ENCODE results near the gene SLC5A4. TPM values are rescaled to one million over a fixed set of nuclear protein-coding genes. Genes with fewer than 3 reads are reported as not detected.

The SLC5A4 gene
- total RNA-seq, 1 experiment from 2014 or later = 0.22 TPM

DNA sequence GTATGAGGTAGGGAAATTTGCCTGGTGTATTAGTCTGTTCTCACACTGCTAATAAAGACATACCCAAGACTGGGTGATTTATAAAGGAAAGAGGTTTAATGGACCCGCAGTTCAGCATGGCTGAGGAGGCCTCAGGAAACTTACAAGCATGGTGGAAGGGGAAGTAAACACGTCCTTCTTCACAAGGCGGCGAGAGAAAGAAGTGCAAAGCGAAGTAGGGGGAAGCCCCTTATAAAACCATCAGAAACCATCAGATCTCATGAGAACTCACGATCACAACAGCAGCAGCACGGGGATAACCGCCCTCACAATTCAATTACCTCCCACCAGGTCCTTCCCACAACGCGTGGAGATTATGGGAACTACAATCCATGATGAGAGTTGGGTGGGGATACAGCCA, 38.2 kb downstream of the SLC5A4 start (continued):
- TF ChIP-seq, protein P1, sequence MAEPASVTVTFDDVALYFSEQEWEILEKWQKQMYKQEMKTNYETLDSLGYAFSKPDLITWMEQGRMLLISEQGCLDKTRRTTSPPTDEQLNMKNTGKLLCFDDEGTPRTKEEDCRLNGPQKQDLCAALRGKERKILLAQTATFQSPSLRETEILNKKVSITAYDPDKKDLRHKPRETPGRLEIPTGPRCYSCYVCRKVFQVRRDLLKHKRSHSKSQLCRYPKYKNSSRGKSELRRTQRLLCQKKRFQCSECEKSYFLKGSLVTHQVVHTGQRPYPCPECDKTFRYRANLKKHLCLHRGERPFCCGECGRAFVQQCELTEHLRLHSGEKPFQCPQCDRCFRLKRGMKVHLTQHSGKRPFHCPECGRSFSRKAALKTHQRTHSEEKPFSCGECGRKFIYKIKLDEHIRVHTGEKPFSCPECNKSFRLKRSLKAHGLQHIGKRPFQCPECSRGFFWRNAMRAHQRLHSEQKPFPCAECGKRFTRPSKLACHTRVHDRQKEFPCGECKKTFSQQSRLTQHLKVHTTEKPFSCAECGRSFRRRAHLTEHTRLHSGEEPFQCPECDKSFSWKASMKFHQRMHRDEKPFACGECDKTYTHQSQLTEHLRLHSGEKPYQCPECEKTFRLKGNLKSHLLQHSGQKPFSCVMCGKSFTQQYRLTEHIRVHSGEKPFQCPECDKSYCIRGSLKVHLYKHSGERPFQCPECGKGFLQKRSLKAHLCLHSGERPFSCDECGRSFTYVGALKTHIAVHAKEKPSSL (CRISPR knock-in tag; conservative IDR thresholded peaks at IDR 0.05) = no peak
- no peak for TF ChIP-seq ETV6 (CRISPR knock-in tag; IDR thresholded peaks at IDR 0.05)

- H3K36me3 Mint-ChIP-seq = no peaks in the 10 kb centered on the region; the same call in 1 of the 2 replicates
- DNase-seq (ENCODE audit: low spot score) = no peak
- H3K4me1 Mint-ChIP-seq = peaks cover 22% of the 10 kb centered on the region
- CTCF ChIA-PET = interaction anchor here (1.2 to 1.8 kb wide), 2 partner anchors 9 to 241 kb away, joined by 6 to 7 read pairs; no protein-coding TSS in a partner anchor
- H3K4me3 Mint-ChIP-seq = no peak overlapping the region
- no peaks in the 10 kb centered on the region for H3K9me3 Mint-ChIP-seq
- TF ChIP-seq ZNF138 (CRISPR knock-in tag; conservative IDR thresholded peaks at IDR 0.05) (no peak), ZNF219 (CRISPR knock-in tag; IDR thresholded peaks at IDR 0.05; ENCODE audit: borderline replicate concordance) (no peak), ZNF532 (CRISPR knock-in tag; IDR thresholded peaks at IDR 0.05; ENCODE audit: borderline replicate concordance) (no peak), NFYB (CRISPR knock-in tag; conservative IDR thresholded peaks at IDR 0.05; ENCODE audit: low read depth) (no peak), ZNF396 (CRISPR knock-in tag; IDR thresholded peaks at IDR 0.05; ENCODE audit: borderline replicate concordance) (no peak), JUN (CRISPR knock-in tag; IDR thresholded peaks at IDR 0.05) (no peak), CDX4 (CRISPR knock-in tag; IDR thresholded peaks at IDR 0.05; ENCODE audit: borderline replicate concordance) (no peak), ZNF416 (CRISPR knock-in tag; IDR thresholded peaks at IDR 0.05) (no peak), PRRX2 (CRISPR knock-in tag; IDR thresholded peaks at IDR 0.05) (no peak)
- TF ChIP-seq, protein P2, sequence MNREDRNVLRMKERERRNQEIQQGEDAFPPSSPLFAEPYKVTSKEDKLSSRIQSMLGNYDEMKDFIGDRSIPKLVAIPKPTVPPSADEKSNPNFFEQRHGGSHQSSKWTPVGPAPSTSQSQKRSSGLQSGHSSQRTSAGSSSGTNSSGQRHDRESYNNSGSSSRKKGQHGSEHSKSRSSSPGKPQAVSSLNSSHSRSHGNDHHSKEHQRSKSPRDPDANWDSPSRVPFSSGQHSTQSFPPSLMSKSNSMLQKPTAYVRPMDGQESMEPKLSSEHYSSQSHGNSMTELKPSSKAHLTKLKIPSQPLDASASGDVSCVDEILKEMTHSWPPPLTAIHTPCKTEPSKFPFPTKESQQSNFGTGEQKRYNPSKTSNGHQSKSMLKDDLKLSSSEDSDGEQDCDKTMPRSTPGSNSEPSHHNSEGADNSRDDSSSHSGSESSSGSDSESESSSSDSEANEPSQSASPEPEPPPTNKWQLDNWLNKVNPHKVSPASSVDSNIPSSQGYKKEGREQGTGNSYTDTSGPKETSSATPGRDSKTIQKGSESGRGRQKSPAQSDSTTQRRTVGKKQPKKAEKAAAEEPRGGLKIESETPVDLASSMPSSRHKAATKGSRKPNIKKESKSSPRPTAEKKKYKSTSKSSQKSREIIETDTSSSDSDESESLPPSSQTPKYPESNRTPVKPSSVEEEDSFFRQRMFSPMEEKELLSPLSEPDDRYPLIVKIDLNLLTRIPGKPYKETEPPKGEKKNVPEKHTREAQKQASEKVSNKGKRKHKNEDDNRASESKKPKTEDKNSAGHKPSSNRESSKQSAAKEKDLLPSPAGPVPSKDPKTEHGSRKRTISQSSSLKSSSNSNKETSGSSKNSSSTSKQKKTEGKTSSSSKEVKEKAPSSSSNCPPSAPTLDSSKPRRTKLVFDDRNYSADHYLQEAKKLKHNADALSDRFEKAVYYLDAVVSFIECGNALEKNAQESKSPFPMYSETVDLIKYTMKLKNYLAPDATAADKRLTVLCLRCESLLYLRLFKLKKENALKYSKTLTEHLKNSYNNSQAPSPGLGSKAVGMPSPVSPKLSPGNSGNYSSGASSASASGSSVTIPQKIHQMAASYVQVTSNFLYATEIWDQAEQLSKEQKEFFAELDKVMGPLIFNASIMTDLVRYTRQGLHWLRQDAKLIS (CRISPR knock-in tag; IDR thresholded peaks at IDR 0.05; ENCODE audit: borderline replicate concordance) = no peak
- H3K27me3 Mint-ChIP-seq (ENCODE audit: low read depth) = peaks cover 9% of the 10 kb centered on the region
- H3K27ac Mint-ChIP-seq = no peak overlapping the region
- no peak for ATAC-seq
- POLR2A ChIA-PET = no interaction called here
Observed at GRCh38 chr22:32211011-32211410, 44.1 kb downstream of the SLC5A4 start.

GRCh38 chr22:32208681-32209080, 46.5 kb downstream of the SLC5A4 start:
- no peaks in the 10 kb centered on the region for H3K9me3 Mint-ChIP-seq
- H3K36me3 Mint-ChIP-seq = no peaks in the 10 kb centered on the region; the same call in 1 of the 2 replicates
- no peak overlapping the region for H3K27ac Mint-ChIP-seq
- DNase-seq (ENCODE audit: low spot score) (no peak), ATAC-seq (no peak)
- POLR2A ChIA-PET = no interaction called here
- H3K4me3 Mint-ChIP-seq = no peak overlapping the region
- H3K27me3 Mint-ChIP-seq (ENCODE audit: low read depth) = peaks cover 31% of the 10 kb centered on the region
- CTCF ChIA-PET = interaction anchor here (2.1 kb wide), 1 partner anchor 170 kb away, joined by 13 read pairs; no protein-coding TSS in a partner anchor
- peaks cover 40% of the 10 kb centered on the region for H3K4me1 Mint-ChIP-seq
- TF ChIP-seq, protein P2 (CRISPR knock-in tag; IDR thresholded peaks at IDR 0.05; ENCODE audit: borderline replicate concordance) = no peak
- no peak for TF ChIP-seq ZNF671 (CRISPR knock-in tag; IDR thresholded peaks at IDR 0.05)
- no peak for TF ChIP-seq ERG (CRISPR knock-in tag; IDR thresholded peaks at IDR 0.05)
- no peak for TF ChIP-seq NR1H2 (CRISPR knock-in tag; IDR thresholded peaks at IDR 0.05)
- no peak for TF ChIP-seq ESRRA (CRISPR knock-in tag; IDR thresholded peaks at IDR 0.05; ENCODE audit: borderline replicate concordance)
- no peak for TF ChIP-seq JAZF1 (CRISPR knock-in tag; IDR thresholded peaks at IDR 0.05)

Measured in WTC11 (cell line).